ENCODE data around the gene AKT3. TPM values are rescaled to one million over a fixed set of nuclear protein-coding genes. Genes with fewer than 3 reads are reported as not detected.
A peak's percentile ranks its signal among the peaks of the same experiment; 100 is the strongest.

Gene AKT3
- total RNA-seq (2014; rRNA removed) (18.7 and 24.6 TPM in 2 replicates), Bru-seq, nascent RNA (percentile 76 among the genes with signal in this experiment), BruChase-seq, experiment 1, labeled RNA remaining after a 6-hour chase (percentile 66 among the genes with signal in this experiment), BruChase-seq, experiment 2, labeled RNA remaining after a 2-hour chase (percentile 72 among the genes with signal in this experiment)
- long read RNA-seq, partial matches to known transcripts: 1 of 14 reads
- long read RNA-seq, other reads (novel, unspliced or antisense): 13 of 14 reads

DNA sequence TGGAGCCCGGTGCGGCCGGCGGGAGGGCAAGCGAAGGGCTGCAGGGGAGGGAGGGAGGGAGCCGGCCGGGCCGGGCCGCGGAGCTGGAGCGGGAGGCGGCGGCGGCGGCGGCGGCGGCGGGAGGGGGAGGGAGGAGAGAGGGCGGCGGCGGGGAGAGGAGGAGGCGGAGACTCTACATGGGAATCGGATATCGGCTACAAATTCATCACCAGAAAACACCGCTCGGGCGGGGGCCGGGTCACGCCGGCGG, at the start of gene AKT3:
Gene AKT3, minus strand, starts transcription at position 42 of the 250 bp plus-strand sequence. CDS start 7,073 bp downstream, outside the sequence.
- peak; percentile 85 for DNase-seq
- peak within 1 kb of the TSS; percentile 88 for H3K27ac ChIP-seq (ENCODE audit: low read length)
- ATAC-seq: peak; percentile 62
- BruUV-seq (replicated peaks): no TSS peak
- POLR2A ChIA-PET (ENCODE audit: unreplicated experiment): interaction anchor here (0.6 to 0.7 kb wide), 5 partner anchors 27 to 1160 kb away, joined by 3 to 14 read pairs (median 7); no protein-coding TSS in a partner anchor
- no peaks in the 10 kb centered on the region for H3K36me3 ChIP-seq (ENCODE audit: low read depth, low read length)
- H3K4me1 ChIP-seq (ENCODE audit: insufficient read depth, low read length): peaks cover 29% of the 10 kb centered on the region
- H4K20me1 ChIP-seq (ENCODE audit: low read length): no peaks in the 10 kb centered on the region; the same call in 1 of the 2 replicates
- H3K79me2 ChIP-seq (ENCODE audit: low read length): peaks cover 40% of the 10 kb centered on the region
- peak within 1 kb of the TSS; percentile 88 for H2AFZ ChIP-seq (ENCODE audit: low read length)
- peak within 1 kb of the TSS; percentile 93 for H3K9ac ChIP-seq (ENCODE audit: low read length)
- H3F3A ChIP-seq (ENCODE audit: low read length, unreplicated experiment): no peaks in the 10 kb centered on the region
- peak within 1 kb of the TSS; percentile 89 for H3K4me2 ChIP-seq (ENCODE audit: low read length)
- peak within 1 kb of the TSS; percentile 74 for H3K4me3 ChIP-seq (ENCODE audit: low read length)
- CTCF ChIA-PET: no interaction called here
- H3K27me3 ChIP-seq (ENCODE audit: low read length): no peaks in the 10 kb centered on the region
- intact Hi-C loops (cut with micrococcal nuclease): loop anchor here (5.0 kb wide), 1 partner anchor 312 kb away; no protein-coding TSS in a partner anchor
- no peaks in the 10 kb centered on the region for H3K9me2 ChIP-seq (replicated peaks; ENCODE audit: low read length)
- no peaks in the 10 kb centered on the region for H3K9me3 ChIP-seq (ENCODE audit: low read length)
- TF ChIP-seq EZH2 (IDR thresholded peaks at IDR 0.05; ENCODE audit: low read length, unreplicated experiment) (no peak), EZH2phosphoT487 (IDR thresholded peaks at IDR 0.05; ENCODE audit: borderline replicate concordance, low read length) (no peak)
- TF ChIP-seq, protein P1, sequence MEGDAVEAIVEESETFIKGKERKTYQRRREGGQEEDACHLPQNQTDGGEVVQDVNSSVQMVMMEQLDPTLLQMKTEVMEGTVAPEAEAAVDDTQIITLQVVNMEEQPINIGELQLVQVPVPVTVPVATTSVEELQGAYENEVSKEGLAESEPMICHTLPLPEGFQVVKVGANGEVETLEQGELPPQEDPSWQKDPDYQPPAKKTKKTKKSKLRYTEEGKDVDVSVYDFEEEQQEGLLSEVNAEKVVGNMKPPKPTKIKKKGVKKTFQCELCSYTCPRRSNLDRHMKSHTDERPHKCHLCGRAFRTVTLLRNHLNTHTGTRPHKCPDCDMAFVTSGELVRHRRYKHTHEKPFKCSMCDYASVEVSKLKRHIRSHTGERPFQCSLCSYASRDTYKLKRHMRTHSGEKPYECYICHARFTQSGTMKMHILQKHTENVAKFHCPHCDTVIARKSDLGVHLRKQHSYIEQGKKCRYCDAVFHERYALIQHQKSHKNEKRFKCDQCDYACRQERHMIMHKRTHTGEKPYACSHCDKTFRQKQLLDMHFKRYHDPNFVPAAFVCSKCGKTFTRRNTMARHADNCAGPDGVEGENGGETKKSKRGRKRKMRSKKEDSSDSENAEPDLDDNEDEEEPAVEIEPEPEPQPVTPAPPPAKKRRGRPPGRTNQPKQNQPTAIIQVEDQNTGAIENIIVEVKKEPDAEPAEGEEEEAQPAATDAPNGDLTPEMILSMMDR (conservative IDR thresholded peaks at IDR 0.05; ENCODE audit: low read depth, low read length): no peak

DNA sequence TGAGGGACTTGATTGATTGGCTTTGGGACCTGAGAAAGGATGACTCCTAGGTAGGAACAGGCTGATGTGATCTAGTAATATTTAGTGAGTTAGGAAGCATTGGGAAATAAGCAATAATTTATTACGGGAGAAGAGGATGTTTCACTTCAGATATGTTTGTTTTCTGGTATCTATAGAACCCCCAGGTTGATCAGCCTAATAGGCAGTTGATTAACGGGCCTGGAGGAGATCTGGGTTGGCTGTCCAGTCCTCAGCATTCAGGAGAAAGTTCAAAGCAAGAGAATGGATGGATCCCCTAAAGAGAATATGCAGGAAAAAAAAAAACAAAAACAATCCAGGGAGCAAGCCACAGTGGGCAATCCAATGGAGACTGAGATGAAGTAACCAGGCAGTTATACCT, 48.2 kb upstream of the AKT3 start:
- Histone ChIP-seq H3F3A (ENCODE audit: low read length, unreplicated experiment) (no peaks in the 10 kb centered on the region), H3K9me3 (ENCODE audit: low read length) (no peaks in the 10 kb centered on the region), H3K36me3 (ENCODE audit: low read depth, low read length) (no peaks in the 10 kb centered on the region), H3K4me2 (ENCODE audit: low read length) (no peak overlapping the region), H3K4me1 (ENCODE audit: insufficient read depth, low read length) (peaks cover 11% of the 10 kb centered on the region), H3K4me3 (ENCODE audit: low read length) (no peak overlapping the region), H3K27me3 (ENCODE audit: low read length) (no peaks in the 10 kb centered on the region), H4K20me1 (ENCODE audit: low read length) (no peaks in the 10 kb centered on the region), H3K9ac (ENCODE audit: low read length) (no peak overlapping the region), H3K79me2 (ENCODE audit: low read length) (no peaks in the 10 kb centered on the region), H3K9me2 (replicated peaks; ENCODE audit: low read length) (no peaks in the 10 kb centered on the region), H2AFZ (ENCODE audit: low read length) (no peak overlapping the region), H3K27ac (ENCODE audit: low read length) (no peak overlapping the region)
- no peak for TF ChIP-seq EZH2 (IDR thresholded peaks at IDR 0.05; ENCODE audit: low read length, unreplicated experiment)
- TF ChIP-seq, protein P1 (conservative IDR thresholded peaks at IDR 0.05; ENCODE audit: low read depth, low read length): no peak
- TF ChIP-seq EZH2phosphoT487 (IDR thresholded peaks at IDR 0.05; ENCODE audit: borderline replicate concordance, low read length): no peak
- CTCF ChIA-PET: no interaction called here
- ATAC-seq (no peak), DNase-seq (no peak)
- no TSS peak for BruUV-seq (replicated peaks)
- POLR2A ChIA-PET (ENCODE audit: unreplicated experiment): no interaction called here
- intact Hi-C loops (cut with micrococcal nuclease): no loop called here

DNA sequence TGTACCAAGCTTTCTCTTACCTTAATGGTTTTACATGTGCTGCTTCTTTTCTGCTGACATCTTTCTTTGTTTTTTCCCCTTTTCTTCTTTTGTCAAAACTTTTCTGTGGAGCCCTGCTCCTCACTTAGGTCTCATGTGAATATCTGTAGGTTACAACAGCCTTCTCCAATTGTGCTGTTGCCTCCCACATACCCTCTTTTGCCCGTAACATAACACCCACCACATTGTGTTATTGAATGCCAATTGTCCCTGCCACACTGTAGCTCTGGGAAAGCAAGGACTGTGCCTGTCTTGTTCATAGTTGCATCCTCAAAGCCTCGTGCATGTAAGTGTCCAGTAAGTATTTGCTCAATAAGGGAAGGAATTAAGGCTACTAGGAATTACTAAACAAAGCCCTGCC, 46.3 kb upstream of the AKT3 start:
- no peaks in the 10 kb centered on the region for H3K4me1 ChIP-seq (ENCODE audit: insufficient read depth, low read length)
- no peaks in the 10 kb centered on the region for H3K36me3 ChIP-seq (ENCODE audit: low read depth, low read length)
- no peak overlapping the region for H3K9ac ChIP-seq (ENCODE audit: low read length)
- H4K20me1 ChIP-seq (ENCODE audit: low read length): no peaks in the 10 kb centered on the region
- BruUV-seq (replicated peaks): no TSS peak
- H3K27ac ChIP-seq (ENCODE audit: low read length): no peak overlapping the region
- H3K79me2 ChIP-seq (ENCODE audit: low read length): no peaks in the 10 kb centered on the region
- no peaks in the 10 kb centered on the region for H3K9me3 ChIP-seq (ENCODE audit: low read length)
- no peaks in the 10 kb centered on the region for H3F3A ChIP-seq (ENCODE audit: low read length, unreplicated experiment)
- no peaks in the 10 kb centered on the region for H3K9me2 ChIP-seq (replicated peaks; ENCODE audit: low read length)
- DNase-seq (no peak), ATAC-seq (no peak)
- TF ChIP-seq EZH2phosphoT487 (IDR thresholded peaks at IDR 0.05; ENCODE audit: borderline replicate concordance, low read length) (no peak), EZH2 (IDR thresholded peaks at IDR 0.05; ENCODE audit: low read length, unreplicated experiment) (no peak)
- TF ChIP-seq, protein P1 (conservative IDR thresholded peaks at IDR 0.05; ENCODE audit: low read depth, low read length): no peak
- no peaks in the 10 kb centered on the region for H3K27me3 ChIP-seq (ENCODE audit: low read length)
- intact Hi-C loops (cut with micrococcal nuclease): no loop called here
- H3K4me3 ChIP-seq (ENCODE audit: low read length): no peak overlapping the region
- no peak overlapping the region for H2AFZ ChIP-seq (ENCODE audit: low read length)
- POLR2A ChIA-PET (ENCODE audit: unreplicated experiment): no interaction called here
- no peak overlapping the region for H3K4me2 ChIP-seq (ENCODE audit: low read length)
- CTCF ChIA-PET: no interaction called here
